ENCODE results near the gene ACVR1B.

DNA sequence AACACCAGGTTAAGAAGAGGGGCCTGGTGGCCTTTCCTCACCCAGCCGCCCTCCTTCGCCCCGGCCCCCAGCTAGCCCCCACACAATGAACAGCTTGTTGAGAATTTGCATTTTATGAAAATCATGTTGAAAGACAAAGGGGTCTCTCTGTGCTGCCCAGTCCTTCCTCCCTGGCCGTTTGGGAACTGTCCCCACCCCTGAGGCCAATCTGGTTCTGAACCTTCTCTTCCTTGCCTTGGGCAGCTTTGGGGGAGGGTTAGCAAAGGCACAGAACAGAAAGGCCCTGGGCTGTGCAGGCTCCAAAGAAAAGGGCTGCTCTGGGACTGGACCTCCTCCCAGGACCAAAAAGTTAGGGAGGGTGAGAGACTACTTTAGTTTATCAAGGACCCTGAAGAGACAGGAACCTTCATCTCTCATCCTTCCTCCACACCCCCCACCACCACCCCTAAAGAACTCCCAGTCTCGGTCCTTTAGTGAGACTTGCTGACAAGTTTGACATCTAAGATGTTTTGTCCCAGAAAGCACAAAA, 56.5 kb downstream of the ACVR1B start:
- TF ChIP-seq, protein P1, sequence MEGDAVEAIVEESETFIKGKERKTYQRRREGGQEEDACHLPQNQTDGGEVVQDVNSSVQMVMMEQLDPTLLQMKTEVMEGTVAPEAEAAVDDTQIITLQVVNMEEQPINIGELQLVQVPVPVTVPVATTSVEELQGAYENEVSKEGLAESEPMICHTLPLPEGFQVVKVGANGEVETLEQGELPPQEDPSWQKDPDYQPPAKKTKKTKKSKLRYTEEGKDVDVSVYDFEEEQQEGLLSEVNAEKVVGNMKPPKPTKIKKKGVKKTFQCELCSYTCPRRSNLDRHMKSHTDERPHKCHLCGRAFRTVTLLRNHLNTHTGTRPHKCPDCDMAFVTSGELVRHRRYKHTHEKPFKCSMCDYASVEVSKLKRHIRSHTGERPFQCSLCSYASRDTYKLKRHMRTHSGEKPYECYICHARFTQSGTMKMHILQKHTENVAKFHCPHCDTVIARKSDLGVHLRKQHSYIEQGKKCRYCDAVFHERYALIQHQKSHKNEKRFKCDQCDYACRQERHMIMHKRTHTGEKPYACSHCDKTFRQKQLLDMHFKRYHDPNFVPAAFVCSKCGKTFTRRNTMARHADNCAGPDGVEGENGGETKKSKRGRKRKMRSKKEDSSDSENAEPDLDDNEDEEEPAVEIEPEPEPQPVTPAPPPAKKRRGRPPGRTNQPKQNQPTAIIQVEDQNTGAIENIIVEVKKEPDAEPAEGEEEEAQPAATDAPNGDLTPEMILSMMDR (IDR thresholded peaks at IDR 0.05), result no peak
- no peak for TF ChIP-seq EZH2 (IDR thresholded peaks at IDR 0.05; ENCODE audit: borderline replicate concordance, insufficient read depth, low read depth, low read length, poor library complexity, severe bottlenecking)

Measured in B cell (primary cell).